Astrocyte (in vitro differentiated cells and primary cell): ENCODE results near the gene ELN. TPM values are rescaled to one million over a fixed set of nuclear protein-coding genes. Genes with fewer than 3 reads are reported as not detected.
A peak's percentile ranks its signal among the peaks of the same experiment; 100 is the strongest.

Experiments used
- DNase-seq: peaks from one replicate; pipeline ENCODE4 v3.0.0-alpha.2; 2010; ENCODE audit warnings: low read depth
- FAIRE-seq: peaks from 2 replicates; lab custom pipeline; 2011; peaks lifted over from hg19 to GRCh38; lab: Jason Lieb, UNC
- H2AFZ ChIP-seq: 2 replicates; pipeline ENCODE4 v1.6.0; 2012; ENCODE audit warnings: low read depth, low read length, inconsistent platforms
- H3K27ac ChIP-seq: 2 replicates; pipeline ENCODE4 v1.5.1; 2011; ENCODE audit warnings: low read depth, low read length, inconsistent platforms
- H3K27me3 ChIP-seq: 2 replicates; pipeline ENCODE4 v1.6.0; 2011; ENCODE audit warnings: low read length, inconsistent platforms; ENCODE audit not compliant: insufficient read depth
- H3K36me3 ChIP-seq: 2 replicates; pipeline ENCODE4 v1.5.1; 2011; ENCODE audit warnings: low read length, inconsistent platforms; ENCODE audit not compliant: insufficient read depth
- H3K4me1 ChIP-seq: 2 replicates; pipeline ENCODE4 v1.5.1; 2011; ENCODE audit warnings: low read length, inconsistent platforms; ENCODE audit not compliant: insufficient read depth
- H3K4me2 ChIP-seq: 2 replicates; pipeline ENCODE4 v1.6.0; 2012; ENCODE audit warnings: low read length, inconsistent platforms
- H3K4me3 ChIP-seq: 2 replicates; pipeline ENCODE4 v1.5.1; 2011; ENCODE audit warnings: low read depth, mild to moderate bottlenecking, low read length, inconsistent platforms; ENCODE audit not compliant: insufficient read depth
- H3K79me2 ChIP-seq: 2 replicates; pipeline ENCODE4 v1.6.0; 2012; ENCODE audit warnings: mild to moderate bottlenecking, low read length, inconsistent platforms; ENCODE audit not compliant: insufficient read depth
- H3K9ac ChIP-seq: 2 replicates; pipeline ENCODE4 v1.6.0; 2012; ENCODE audit warnings: mild to moderate bottlenecking, low read length, inconsistent platforms
- H3K9me3 ChIP-seq: 2 replicates; pipeline ENCODE4 v1.5.1; 2012; ENCODE audit warnings: low read depth, mild to moderate bottlenecking, low read length, inconsistent platforms; ENCODE audit not compliant: insufficient read depth
- H4K20me1 ChIP-seq: 2 replicates; pipeline ENCODE4 v1.6.0; 2012; ENCODE audit warnings: low read length, inconsistent platforms; ENCODE audit not compliant: insufficient read depth
- H3K27ac Mint-ChIP-seq: one replicate; pipeline ENCODE4 v1.8.0; 2021; ENCODE audit warnings: mild to moderate bottlenecking, mixed read lengths; ENCODE audit not compliant: unreplicated experiment
- H3K27me3 Mint-ChIP-seq: one replicate; pipeline ENCODE4 v1.8.0; 2021; ENCODE audit warnings: low read depth, mixed read lengths; ENCODE audit not compliant: unreplicated experiment
- H3K36me3 Mint-ChIP-seq: one replicate; pipeline ENCODE4 v1.8.0; 2021; ENCODE audit warnings: low read depth, mixed read lengths; ENCODE audit not compliant: unreplicated experiment
- H3K4me1 Mint-ChIP-seq: one replicate; pipeline ENCODE4 v1.8.0; 2021; ENCODE audit warnings: low read depth, mixed read lengths; ENCODE audit not compliant: unreplicated experiment
- H3K4me3 Mint-ChIP-seq: one replicate; pipeline ENCODE4 v1.8.0; 2021; ENCODE audit warnings: mild to moderate bottlenecking, moderate library complexity, mixed read lengths; ENCODE audit not compliant: unreplicated experiment
- H3K9me3 Mint-ChIP-seq: one replicate; pipeline ENCODE4 v1.8.0; 2021; ENCODE audit warnings: mild to moderate bottlenecking, mixed read lengths; ENCODE audit not compliant: unreplicated experiment
- EZH2 ChIP-seq: IDR thresholded peaks from 2 replicates; pipeline ENCODE4 v1.6.1; 2012; ENCODE audit warnings: mild to moderate bottlenecking, low read length, inconsistent platforms; ENCODE audit not compliant: insufficient read depth
- total RNA-seq: library from RNA; stranded (reverse); gene quantifications from 2 replicates; pipeline ENCODE4 v1.2.1, GENCODE V29; 2021
- TF ChIP-seq, protein P1 (sequence below): IDR thresholded peaks from 2 replicates; pipeline ENCODE4 v1.5.1; 2011; ENCODE audit warnings: low read depth, mild to moderate bottlenecking, inconsistent platforms, low read length, moderate library complexity; ENCODE audit not compliant: insufficient read depth

Gene ELN
- total RNA-seq, 1 donor from 2014 or later: 0.75 TPM

- Histone ChIP-seq H3K27ac (no peak overlapping the region), H3K4me3 (no peak overlapping the region), H4K20me1 (no peaks in the 10 kb centered on the region), H3K4me2 (no peak overlapping the region), H2AFZ (no peak overlapping the region), H3K79me2 (peaks cover 5% of the 10 kb centered on the region), H3K9ac (no peak overlapping the region), H3K27me3 (no peaks in the 10 kb centered on the region), H3K9me3 (peaks cover 12% of the 10 kb centered on the region), H3K4me1 (peaks cover 28% of the 10 kb centered on the region), H3K36me3 (peaks cover 41% of the 10 kb centered on the region)
- Mint-ChIP-seq H3K4me3 (no peak overlapping the region), H3K27ac (no peak overlapping the region), H3K27me3 (no peaks in the 10 kb centered on the region), H3K4me1 (peaks cover 15% of the 10 kb centered on the region), H3K36me3 (peaks cover 28% of the 10 kb centered on the region), H3K9me3 (peaks cover 7% of the 10 kb centered on the region)
- TF ChIP-seq, protein P1, sequence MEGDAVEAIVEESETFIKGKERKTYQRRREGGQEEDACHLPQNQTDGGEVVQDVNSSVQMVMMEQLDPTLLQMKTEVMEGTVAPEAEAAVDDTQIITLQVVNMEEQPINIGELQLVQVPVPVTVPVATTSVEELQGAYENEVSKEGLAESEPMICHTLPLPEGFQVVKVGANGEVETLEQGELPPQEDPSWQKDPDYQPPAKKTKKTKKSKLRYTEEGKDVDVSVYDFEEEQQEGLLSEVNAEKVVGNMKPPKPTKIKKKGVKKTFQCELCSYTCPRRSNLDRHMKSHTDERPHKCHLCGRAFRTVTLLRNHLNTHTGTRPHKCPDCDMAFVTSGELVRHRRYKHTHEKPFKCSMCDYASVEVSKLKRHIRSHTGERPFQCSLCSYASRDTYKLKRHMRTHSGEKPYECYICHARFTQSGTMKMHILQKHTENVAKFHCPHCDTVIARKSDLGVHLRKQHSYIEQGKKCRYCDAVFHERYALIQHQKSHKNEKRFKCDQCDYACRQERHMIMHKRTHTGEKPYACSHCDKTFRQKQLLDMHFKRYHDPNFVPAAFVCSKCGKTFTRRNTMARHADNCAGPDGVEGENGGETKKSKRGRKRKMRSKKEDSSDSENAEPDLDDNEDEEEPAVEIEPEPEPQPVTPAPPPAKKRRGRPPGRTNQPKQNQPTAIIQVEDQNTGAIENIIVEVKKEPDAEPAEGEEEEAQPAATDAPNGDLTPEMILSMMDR: no peak
- no peak for TF ChIP-seq EZH2
- FAIRE-seq (no peak), DNase-seq (no peak)
Measured at GRCh38 chr7:74101061-74101681, 73.2 kb downstream of the ELN start.

DNA sequence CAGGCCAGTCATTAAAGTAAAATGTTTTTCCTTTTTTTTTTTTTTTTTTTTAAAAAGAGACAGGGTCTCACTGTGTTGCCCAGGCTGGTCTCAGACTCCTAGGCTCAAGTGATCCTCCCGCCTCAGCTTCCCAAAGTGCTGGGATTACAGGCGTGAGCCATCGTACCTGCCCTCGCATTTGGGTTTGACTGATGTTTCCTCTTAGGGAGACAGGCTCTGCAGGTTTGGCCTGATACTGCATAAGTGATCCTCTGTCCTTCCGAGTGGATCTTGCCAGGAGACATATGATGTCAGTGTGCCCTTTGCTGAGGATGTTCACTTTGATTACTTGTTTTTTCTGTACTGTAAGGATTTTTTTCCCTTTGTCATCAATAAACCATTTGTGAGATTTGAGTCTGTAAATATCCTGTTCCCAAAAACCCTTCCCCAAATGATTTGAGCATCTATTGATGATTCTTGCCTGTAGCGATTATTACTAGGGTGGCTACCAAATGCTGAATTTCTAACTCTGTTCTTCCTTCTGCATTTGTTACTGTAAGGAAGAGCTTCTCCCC is 75.3 kb downstream of the ELN start:
- Histone ChIP-seq H3K79me2 (no peaks in the 10 kb centered on the region), H3K27me3 (no peaks in the 10 kb centered on the region), H3K9ac (no peak overlapping the region), H2AFZ (no peak overlapping the region), H3K27ac (no peak overlapping the region), H4K20me1 (no peaks in the 10 kb centered on the region), H3K9me3 (no peaks in the 10 kb centered on the region), H3K4me1 (peaks cover 20% of the 10 kb centered on the region), H3K36me3 (peaks cover 36% of the 10 kb centered on the region), H3K4me2 (no peak overlapping the region), H3K4me3 (no peak overlapping the region)
- Mint-ChIP-seq H3K4me1 (peaks cover 7% of the 10 kb centered on the region), H3K4me3 (no peak overlapping the region), H3K36me3 (peaks cover 19% of the 10 kb centered on the region), H3K9me3 (no peaks in the 10 kb centered on the region), H3K27ac (no peak overlapping the region), H3K27me3 (no peaks in the 10 kb centered on the region)
- TF ChIP-seq, protein P1: no peak
- TF ChIP-seq EZH2: no peak
- no peak for DNase-seq
- FAIRE-seq: no peak

- TF ChIP-seq, protein P1: no peak
Measured at GRCh38 chr7:74104702-74105101, 76.7 kb downstream of the ELN start.

More at GRCh38 chr7:74104702-74105101, 76.7 kb downstream of the ELN start:
- H3K36me3 Mint-ChIP-seq: peaks cover 14% of the 10 kb centered on the region
- no peak overlapping the region for H3K27ac ChIP-seq
- DNase-seq (peak; percentile 50), FAIRE-seq (no peak)
- peaks cover 5% of the 10 kb centered on the region for H3K4me1 Mint-ChIP-seq
- peak overlapping the region; percentile 34 for H3K4me3 Mint-ChIP-seq
- no peaks in the 10 kb centered on the region for H3K9me3 Mint-ChIP-seq
- no peaks in the 10 kb centered on the region for H4K20me1 ChIP-seq
- H3K27me3 ChIP-seq: no peaks in the 10 kb centered on the region
- H3K4me1 ChIP-seq: peaks cover 12% of the 10 kb centered on the region
- H3K27ac Mint-ChIP-seq: peak overlapping the region; percentile 47
- H3K79me2 ChIP-seq: no peaks in the 10 kb centered on the region
- no peak overlapping the region for H2AFZ ChIP-seq
- H3K9ac ChIP-seq: no peak overlapping the region
- no peaks in the 10 kb centered on the region for H3K9me3 ChIP-seq
- peak overlapping the region; percentile 39 for H3K4me2 ChIP-seq
- H3K27me3 Mint-ChIP-seq: no peaks in the 10 kb centered on the region
- H3K4me3 ChIP-seq: no peak overlapping the region
- H3K36me3 ChIP-seq: peaks cover 29% of the 10 kb centered on the region
